GM18511 (cell line): Measurements from ENCODE around the gene POLR3G.

Experiments used
- ATAC-seq: cut with Tn5 transposase; IDR thresholded peaks from one replicate; pipeline ENCODE4 v1.9.1; 2021; ENCODE audit warnings: mild to moderate bottlenecking, moderate library complexity; ENCODE audit not compliant: unreplicated experiment

The POLR3G gene

DNA sequence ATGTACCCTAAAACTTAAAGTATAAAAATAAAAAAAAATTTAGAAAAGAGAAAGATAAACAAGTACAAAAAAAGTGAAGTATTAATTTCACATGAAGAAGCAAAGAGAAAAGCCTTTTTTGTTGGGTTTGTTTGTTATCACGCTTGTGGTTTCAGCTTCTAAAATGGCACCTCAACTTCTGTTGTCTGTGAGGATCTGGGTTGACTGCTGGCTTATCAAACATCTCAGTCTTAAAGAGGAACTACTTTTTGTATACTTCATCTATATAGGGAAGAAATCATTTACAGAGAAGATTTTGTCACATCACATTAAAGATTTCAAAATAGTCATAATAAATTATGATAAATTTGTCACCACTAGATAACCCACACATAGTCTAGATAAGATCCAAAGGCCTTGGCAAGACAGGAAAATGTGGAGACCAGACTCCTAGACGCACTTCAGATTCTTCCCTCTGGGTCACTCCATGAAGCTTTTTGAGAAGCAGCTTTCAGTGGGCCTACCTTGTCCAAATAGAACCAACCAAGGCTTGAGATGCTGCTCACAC lies 75.1 kb downstream of the POLR3G start:
- ATAC-seq: no peak

DNA sequence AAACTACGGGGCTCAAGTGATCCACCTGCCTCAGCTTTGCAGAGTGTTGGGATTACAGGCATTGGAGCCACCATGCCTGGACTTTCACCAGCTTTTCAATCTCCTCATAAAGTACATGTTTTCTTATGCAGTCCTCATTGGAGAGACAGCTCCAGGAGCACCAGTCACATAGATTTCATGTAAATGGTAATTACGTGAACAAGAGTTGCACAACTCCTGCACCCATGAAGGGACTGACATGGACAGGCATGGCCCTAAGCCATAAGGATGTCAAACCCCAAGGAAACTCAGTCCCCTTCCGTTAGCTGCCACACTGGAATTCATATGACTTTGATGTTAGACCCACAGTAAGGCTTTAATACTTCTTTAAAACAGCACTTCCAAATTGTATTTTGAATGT lies 76.3 kb downstream of the POLR3G start:
- no peak for ATAC-seq

DNA sequence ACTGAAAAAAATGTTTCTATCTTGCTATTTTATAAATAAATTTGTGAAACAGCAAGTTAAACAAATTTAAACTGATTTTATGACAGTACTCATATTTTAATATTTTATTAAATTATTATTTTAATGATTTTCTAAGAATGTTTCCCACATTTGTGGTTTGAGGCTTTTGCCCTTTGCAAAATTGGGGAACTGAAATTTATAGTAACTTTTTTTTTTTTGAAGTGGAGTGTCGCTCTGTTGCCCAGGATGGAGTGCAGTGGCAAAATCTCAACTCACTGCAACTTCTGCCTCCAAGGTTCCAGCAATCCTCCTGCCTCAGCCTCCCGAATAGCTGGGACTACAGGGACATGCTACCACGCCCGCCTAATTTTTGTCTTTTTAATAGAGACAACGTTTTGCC lies 76.7 kb downstream of the POLR3G start:
- ATAC-seq: no peak

DNA sequence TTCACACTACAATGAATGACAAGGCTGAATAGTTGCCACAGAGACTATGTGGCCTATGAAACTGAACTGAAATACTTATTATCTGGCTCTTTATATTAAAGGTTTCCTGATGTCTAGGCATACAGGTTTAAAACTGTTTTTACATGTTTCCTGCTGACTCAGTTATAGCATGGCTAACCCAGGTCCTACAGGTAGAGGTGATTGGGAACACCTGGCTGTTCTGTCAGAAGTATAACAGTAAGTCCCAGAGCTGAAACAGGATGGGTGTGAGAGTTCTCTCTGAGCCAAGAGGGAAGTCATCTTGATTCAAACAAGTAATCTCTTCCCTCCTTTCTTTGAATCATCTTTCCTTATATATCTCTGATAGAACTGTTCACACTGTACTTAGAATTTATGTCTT lies 79.0 kb downstream of the POLR3G start:
- ATAC-seq: no peak

DNA sequence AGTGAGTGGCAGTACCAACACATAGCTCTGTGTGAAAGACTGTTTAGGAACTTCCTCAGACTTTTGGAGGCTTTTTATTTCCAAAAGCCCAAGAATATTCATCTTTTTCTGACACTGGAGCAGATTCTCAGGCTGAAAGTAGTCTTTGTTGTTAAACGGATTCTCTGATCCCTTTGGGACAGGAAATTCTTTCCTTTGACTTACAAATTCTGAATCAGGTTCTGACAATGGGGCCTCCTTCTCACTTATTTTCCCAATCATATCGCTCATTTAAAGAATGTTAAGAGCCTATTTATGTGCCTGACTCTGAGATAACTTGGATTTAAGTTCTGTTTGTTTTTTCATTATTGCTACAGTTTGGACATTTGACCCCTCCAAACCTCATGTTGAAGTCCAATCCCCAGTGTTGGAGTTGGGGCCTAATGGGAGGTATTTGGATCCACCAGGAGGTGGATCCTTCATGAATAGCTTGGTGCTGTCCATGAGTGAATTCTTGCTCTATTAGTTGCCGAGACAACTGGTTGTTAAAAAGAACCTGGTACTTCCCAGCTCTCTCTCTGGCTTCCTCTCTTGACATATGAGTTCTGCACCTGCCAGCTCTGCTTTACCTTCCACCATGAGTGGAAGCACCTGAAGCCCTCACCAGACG lies 79.8 kb downstream of the POLR3G start:
- no peak for ATAC-seq

DNA sequence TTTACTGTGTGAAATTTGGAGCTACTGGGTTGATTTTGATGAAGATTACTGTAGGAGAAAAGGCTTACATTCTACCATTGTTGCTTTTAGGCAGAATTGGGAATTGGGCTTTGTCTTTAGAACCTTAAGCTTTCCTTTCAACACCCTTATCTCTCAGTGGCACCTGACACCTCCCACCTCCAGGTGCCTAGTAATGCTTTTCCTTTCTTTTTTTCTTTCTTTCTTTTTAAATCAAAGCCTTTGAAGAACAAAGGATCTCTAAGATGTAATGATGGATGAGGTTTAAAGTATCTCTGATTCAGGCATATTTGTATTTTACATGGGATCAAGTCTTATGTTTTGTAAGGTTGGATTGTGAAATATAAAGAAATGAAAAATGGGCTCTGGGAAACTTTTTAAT lies 81.0 kb downstream of the POLR3G start:
- no peak for ATAC-seq

DNA sequence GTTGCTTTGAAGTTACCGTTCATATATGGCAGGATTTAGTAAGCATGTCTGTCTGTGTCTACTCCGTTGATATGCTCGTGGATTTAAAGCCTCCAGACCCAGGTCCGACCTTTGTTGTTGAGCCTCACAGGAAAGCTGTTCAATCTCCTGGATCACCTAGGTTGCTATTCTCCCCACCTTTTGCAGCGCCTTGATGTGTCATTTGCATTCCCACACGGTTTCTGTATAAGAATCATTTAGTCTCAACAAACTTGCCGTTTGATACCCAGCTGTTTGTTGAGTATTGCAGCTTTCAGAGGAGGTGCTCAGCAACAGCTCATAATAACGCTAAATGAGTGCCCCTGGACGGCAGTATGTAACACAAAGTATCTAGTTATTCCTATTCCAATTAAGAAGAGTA lies 82.7 kb downstream of the POLR3G start:
- ATAC-seq: no peak

DNA sequence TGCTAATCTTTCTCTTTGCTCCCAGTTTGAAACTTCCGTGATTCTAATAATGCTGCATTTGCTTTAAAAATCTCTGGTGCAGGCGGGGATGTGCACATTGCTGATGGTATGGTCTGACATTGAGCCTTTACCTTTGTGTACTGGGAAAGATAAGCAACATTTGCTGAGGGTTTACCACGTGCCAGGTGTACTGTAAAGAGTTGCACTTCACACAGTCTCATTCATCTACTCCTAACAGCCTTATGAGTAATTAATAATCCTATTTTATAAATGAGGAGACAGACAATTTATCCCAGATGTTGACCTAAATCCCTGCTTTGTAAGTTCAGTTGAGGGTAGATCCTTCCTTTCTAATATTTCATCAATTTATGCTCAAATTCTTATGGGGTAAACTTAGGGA lies 83.2 kb downstream of the POLR3G start:
- no peak for ATAC-seq

DNA sequence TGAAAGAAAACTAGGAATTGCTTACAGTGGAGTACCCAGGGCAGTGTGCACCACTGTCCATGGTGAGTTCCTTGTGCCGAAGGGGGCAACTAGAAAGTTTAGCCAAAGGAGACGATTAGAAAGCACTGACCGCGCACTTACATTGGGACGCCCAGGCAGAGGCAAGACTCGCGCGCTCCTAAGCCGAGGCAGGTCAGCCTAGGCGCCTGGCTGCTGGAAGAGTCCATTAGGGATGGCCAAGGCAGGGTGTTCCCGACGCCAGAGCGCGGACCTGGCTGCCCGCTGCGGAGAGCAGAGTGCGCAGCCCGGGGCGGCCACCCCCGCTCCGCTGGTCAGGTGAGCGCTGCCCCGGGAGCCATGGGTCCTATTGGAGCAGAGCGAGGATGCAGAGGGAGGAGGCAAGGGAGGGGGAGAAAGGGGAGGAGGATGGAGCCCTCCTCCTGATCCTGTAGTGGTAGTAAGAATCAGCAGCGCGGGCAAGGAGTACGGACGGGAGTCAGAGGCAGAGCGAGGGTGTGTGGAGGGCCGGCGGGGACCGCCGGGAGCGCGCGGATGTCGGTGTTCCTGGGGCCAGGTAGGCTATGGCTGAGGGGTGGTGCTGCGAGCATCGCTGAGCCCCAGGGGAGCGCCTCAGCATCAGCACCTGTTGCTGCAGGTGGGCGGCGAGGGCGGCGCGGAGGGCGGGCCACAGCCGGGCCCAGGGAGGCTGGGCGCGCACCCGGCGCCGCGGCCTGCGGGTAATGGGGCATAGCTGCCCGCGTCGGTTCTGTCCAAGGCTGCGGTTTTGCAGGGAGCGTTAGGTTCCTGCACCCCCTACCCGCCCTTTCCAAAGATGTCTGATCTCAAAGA lies 83.9 kb downstream of the POLR3G start, which contains the start of gene ADGRV1:
ADGRV1 (plus strand) TSS at position 454 of the 849 bp plus-strand sequence; CDS start at position 553, 99 bp downstream.
- ATAC-seq: no peak

DNA sequence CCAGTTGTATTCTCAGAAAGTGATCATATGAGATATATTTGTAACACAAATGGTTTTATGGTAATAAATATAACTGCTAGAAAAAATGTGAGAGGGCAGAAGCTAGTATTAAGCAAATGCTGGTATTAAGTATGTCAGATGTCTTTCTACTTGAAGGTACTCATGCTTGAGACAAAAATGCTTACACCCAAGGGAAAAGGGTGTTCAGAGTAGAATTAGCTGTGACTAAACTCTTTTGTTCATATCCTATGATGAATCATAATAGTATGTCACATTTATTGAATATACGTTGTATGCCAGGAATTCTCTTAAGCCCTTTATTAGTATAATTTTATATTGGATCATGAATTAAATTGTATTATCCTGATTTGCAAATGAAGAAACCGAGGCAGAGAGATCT lies 86.1 kb downstream of the POLR3G start:
- no peak for ATAC-seq

DNA sequence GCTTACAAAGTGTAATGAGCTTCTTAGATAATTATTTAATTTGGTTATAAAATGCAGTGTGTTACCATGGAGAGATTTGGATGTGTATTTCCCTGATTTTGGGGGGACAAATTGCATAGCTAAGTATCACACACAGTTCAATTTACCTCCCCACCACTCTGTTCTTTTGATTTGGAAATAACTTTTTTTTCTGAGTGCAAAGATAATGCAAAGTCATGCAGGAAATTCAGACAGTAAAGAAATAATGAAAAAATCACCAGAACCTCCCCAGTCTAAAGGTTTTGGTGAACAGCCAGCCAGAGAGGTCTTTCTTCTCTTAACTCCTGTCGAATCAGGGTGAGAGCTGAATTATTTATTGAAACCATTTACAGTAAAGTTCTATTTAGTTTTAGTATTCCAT lies 87.1 kb downstream of the POLR3G start:
- ATAC-seq: no peak

DNA sequence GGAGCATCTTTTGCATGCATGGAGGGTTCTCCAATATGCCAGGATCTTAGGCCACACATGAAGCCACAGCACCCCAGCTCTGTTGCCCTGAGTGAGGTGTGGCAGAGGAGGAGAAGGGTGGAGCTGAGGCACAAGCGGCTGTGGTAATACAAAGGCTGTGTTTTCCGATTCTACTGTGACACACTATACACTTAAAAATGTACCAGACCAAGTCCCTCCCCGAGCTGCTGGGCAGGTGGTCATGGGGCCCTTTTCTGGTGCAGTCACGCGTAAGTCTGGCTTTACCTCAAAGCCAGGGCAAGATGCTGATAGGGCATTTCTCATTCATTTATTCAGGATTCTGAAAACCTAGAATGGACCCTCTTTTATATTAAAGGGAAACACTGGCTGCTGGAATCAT lies 87.7 kb downstream of the POLR3G start:
- ATAC-seq: no peak

DNA sequence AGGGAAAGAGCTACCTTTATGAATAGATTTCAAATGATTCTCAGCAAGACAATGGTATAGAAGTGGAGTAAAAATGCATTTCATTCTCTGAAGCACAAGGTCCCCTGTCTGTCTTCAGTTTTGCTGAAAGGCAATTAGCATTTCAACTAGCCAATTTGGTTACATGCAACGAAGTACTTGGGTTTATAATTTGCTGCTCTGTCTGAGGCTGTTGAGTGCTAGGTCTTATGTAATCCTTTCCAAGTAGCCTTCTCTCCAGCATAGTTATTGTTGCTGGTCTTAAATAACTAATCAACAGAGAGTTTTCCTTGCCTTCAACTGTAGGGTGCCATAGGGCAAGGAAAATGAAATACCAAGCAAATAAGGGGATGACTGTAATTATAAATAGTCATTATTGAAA lies 88.4 kb downstream of the POLR3G start:
- ATAC-seq: no peak
